VCaP (cell line): ENCODE data around the gene RFX8.

Source experiments
- H3K27ac ChIP-seq: fragments of 450-650 bp; 2 replicates; pipeline ENCODE4 v1.5.1; 2017
- TF ChIP-seq, protein P1 (sequence below): fragments of 450-650 bp; conservative IDR thresholded peaks from 2 replicates; pipeline ENCODE4 v1.5.1; 2017; ENCODE audit warnings: mild to moderate bottlenecking, moderate library complexity

RFX8 gene

DNA sequence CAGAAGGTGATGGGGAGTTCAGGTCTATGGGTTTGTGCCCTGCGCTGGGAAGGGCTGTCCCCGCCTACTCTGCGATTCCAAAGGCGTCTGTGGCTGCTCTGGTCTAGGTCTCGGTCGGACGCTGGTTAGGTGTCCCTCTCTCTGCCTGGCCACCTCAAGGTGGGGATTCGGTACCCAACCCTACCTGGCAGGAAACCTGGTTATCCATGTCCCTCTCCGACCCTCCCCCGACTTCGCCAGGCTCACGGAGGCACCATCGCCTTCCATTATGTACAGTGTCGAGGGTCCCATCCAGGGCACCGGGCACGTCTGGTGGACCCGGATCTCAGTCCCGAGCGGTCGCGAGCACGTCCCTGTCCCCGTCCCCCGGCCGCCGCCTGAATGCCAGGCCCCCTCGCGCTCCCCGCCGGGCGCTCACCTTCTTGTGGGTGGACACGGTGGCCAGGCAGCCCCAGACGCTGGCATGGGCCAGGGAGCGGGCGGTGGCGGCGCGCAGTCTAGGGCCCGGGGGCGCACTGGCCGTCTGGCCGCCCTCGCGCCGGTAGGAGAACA is 88.2 kb downstream of the RFX8 start:
- TF ChIP-seq, protein P1, sequence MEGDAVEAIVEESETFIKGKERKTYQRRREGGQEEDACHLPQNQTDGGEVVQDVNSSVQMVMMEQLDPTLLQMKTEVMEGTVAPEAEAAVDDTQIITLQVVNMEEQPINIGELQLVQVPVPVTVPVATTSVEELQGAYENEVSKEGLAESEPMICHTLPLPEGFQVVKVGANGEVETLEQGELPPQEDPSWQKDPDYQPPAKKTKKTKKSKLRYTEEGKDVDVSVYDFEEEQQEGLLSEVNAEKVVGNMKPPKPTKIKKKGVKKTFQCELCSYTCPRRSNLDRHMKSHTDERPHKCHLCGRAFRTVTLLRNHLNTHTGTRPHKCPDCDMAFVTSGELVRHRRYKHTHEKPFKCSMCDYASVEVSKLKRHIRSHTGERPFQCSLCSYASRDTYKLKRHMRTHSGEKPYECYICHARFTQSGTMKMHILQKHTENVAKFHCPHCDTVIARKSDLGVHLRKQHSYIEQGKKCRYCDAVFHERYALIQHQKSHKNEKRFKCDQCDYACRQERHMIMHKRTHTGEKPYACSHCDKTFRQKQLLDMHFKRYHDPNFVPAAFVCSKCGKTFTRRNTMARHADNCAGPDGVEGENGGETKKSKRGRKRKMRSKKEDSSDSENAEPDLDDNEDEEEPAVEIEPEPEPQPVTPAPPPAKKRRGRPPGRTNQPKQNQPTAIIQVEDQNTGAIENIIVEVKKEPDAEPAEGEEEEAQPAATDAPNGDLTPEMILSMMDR = no peak

GRCh38 chr2:101383016-101383541 is 91.8 kb downstream of the RFX8 start:
- TF ChIP-seq, protein P1 = no peak

More for the DNA sequence above, 88.2 kb downstream of the RFX8 start:
- peak overlapping the region; percentile 53; the same call in 1 of the 2 replicates for H3K27ac ChIP-seq

DNA sequence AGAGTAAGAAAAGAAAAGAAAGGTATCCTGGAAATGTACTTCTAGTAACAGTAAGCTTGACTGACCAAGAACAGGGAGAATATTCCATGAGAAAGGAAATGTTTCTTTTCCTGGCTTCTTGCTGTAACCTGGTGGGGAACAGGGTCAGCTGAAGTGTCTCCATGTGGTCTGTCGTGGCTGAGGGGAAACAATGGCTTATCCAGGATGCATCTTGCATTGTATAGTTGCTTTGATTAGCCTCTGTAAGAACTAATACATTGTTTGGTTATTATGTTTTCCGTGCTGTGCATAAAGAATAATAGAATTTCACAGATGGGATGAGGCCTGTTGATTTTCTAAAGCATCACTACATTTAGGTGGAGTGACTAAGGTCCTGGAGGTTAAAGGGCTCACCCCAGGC is 92.5 kb downstream of the RFX8 start:
- H3K27ac ChIP-seq = no peak overlapping the region
- TF ChIP-seq, protein P1 = no peak

More at GRCh38 chr2:101383016-101383541, 91.8 kb downstream of the RFX8 start:
- no peak overlapping the region for H3K27ac ChIP-seq

DNA sequence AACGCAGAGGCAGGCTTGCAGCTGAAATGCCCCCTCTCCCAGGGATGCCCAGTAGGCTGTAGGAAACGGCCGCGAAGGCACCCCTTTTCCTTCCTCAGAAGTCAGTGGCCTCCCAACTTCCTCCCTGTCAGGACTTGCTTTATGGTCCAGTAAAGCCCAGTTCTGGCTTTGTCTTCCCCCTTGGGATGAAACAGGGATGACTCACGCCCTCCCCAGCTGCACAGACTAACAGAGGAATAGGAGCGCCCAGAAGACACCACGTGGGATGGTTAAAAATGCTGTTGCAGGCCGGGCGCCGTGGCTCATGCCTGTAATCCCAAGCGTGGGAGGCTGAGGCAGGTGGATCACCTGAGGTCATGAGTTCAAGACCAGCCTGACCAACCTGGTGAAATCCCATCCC is 94.5 kb downstream of the RFX8 start:
- no peak overlapping the region for H3K27ac ChIP-seq
- TF ChIP-seq, protein P1 = no peak

GRCh38 chr2:101379091-101379490 is 95.8 kb downstream of the RFX8 start:
- TF ChIP-seq, protein P1 = no peak
- H3K27ac ChIP-seq = no peak overlapping the region

DNA sequence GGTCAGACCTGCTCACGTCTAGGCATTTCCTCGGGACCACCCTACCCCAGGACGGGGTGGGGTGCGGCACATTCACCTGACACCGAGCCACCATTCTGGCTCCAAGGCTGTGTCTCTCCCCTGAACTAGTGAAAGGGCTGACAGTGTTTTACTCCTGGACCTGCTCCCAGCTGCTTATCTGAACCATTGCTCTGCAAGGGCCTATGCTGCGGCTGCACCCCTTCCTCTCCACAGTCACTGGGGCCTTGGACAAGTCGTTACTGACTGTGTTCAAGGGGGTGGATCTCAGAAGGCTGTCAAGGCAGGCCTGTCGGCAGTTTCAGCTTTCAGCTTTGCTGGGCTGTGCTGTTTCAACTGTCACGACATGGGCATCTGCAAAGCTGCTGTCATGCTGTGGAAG is 99.3 kb downstream of the RFX8 start:
- TF ChIP-seq, protein P1 = no peak
- no peak overlapping the region for H3K27ac ChIP-seq

DNA sequence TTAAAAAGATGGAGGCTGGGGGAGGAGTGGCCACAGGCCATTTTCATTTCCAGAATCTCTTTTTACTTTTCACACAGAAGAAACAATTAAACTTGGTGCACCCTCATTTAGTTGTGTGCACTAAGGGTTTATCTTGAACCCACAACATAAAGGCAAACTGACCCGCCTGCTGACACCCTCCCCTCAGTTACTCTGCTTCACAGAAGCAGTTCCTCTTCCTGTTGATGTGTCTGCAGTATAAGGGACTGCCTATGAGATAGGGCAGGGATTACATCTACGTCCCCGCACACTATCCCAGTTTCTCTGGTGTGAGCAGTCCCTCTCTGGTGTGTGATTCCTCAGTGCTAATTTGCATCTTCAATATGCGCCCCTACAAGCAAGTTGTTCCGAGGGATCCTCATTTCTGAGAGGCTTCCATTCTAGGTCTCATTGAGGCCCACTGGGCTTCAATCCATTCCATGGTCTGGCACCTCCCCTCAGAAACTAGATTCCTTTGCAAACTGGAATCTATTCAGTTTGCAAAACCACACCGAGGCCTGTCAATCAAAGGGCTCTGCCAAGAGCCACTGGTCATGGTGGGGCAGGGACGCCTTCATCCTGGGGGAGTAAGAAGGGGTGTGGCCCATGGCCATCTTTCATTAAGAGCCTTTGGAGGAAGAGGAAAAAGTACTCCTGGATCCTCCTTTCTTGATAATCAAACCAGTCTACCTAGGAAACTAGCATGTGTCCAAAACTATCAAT is 99.9 kb downstream of the RFX8 start:
- TF ChIP-seq, protein P1 = no peak
- no peak overlapping the region for H3K27ac ChIP-seq
